Breast epithelium (tissue), 3 donors: ENCODE results near the gene PPIH.

Experiments
- CTCF ChIP-seq, 3 donors: fragments of 450-650 bp; IDR thresholded peaks; one replicate each; pipeline ENCODE4 v1.5.1; 2016 to 2017; ENCODE audit warnings: antibody characterized with exemption in 3 of 3, mild to moderate bottlenecking in 3 of 3, moderate library complexity in 3 of 3
- POLR2A ChIP-seq: fragments of 450-650 bp; IDR thresholded peaks from one replicate; pipeline ENCODE4 v1.6.1; 2016; ENCODE audit warnings: antibody characterized with exemption, mild to moderate bottlenecking, moderate library complexity
- POLR2AphosphoS5 ChIP-seq, 3 donors: sonication (generic); formaldehyde crosslinking; IDR thresholded peaks; one replicate each; pipeline ENCODE4 v1.6.1; 2017; ENCODE audit warnings: antibody characterized with exemption in 3 of 3

GRCh38 chr1:42681741-42682483, 23.7 kb downstream of the PPIH start, which contains the start of gene YBX1:
- TF ChIP-seq POLR2A: peak; percentile 78
- TF ChIP-seq CTCF (IDR thresholded peaks at IDR 0.05): no peak
- peak; percentile 84 to 90 (median 89) for TF ChIP-seq POLR2AphosphoS5 (IDR thresholded peaks at IDR 0.05)
